ENCODE data around the gene LGALS7. TPM values are rescaled to one million over a fixed set of nuclear protein-coding genes. Genes with fewer than 3 reads are reported as not detected.
A peak's percentile ranks its signal among the peaks of the same experiment; 100 is the strongest.

Gene LGALS7
- total RNA-seq, 1 experiment from 2014 or later = not detected

DNA sequence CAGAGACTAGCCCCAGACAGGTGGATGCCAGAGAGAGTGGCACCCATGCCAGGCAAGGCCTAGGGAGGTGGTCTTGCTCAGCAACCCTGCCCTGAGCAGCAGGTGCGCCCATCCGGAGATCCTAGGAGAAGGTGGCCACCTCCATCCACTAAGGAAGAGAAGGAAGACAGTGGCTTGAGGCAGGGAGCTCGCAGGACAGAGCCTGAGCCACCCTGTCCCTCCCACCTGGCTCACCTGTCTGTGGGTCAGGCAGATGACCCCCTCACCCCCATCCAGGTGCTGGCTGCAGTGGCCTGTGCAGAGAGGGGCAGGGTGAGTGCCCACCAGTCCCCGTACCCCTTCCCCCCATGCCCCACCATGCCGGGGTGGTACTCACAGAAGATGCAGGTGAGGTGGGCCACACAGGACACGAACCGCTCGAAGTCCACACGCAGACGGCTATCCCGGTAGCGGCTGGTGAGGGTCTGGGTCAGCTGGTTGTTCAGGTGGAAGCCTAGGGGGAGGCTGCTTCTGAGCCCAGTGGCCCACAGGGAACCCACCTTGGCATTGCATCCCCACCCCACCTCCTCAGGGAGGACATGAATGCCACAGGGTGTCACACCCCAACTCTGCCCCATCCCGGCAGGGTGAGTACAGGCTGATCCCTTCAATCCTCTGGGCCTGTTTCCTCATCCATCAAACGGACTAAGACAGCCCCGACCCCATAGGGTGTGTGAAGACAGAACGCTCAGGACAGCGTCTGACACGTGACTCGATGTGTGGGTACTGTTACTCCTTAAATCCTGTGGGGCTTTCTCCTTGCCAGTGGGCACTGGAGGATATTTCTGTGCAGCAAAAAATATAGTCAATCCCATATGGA is 42.4 kb downstream of the LGALS7 start:
- intact Hi-C loops (cut with micrococcal nuclease; ENCODE audit: unreplicated experiment) = loop anchor here (10.0 kb wide), 1 partner anchor 186 kb away; no protein-coding TSS in a partner anchor

DNA sequence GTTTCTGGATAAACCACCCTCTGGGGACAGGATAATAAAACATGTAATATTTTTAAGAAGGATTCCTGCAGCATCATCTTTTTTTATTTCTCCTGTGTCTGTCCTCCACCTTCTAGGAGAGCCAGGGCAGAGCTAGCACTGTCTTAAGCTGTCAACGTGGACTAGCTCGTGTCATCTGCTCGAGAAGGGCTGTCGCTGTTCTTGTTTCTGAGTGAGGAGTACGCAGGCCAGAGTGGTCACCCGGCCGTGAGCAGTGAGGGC is 42.9 kb downstream of the LGALS7 start:
- Histone ChIP-seq H3K9me3 (no peaks in the 10 kb centered on the region), H3K27me3 (replicated peaks; ENCODE audit: control insufficient read depth, insufficient read depth, low read length) (no peaks in the 10 kb centered on the region), H3K36me3 (ENCODE audit: control insufficient read depth, insufficient read depth, low read length) (peaks cover 9% of the 10 kb centered on the region), H3K4me1 (peaks cover 13% of the 10 kb centered on the region; the same call in 1 of the 2 replicates), H3K4me3 (ENCODE audit: low read depth, low read length) (no peak overlapping the region)
- CTCF ChIA-PET = interaction anchor here (0.6 to 1.3 kb wide), 2 partner anchors 119 to 200 kb away, joined by 3 to 7 read pairs; partner anchors contain the start of genes MRPS12 and SARS2
- Mint-ChIP-seq H3K4me3 (ENCODE audit: unreplicated experiment) (no peak overlapping the region), H3K27ac (ENCODE audit: unreplicated experiment) (peak overlapping the region; percentile 53), H3K9me3 (ENCODE audit: unreplicated experiment) (no peaks in the 10 kb centered on the region), H3K4me1 (ENCODE audit: low read depth, unreplicated experiment) (peaks cover 34% of the 10 kb centered on the region), H3K27me3 (ENCODE audit: insufficient read depth, unreplicated experiment) (no peaks in the 10 kb centered on the region), H3K36me3 (ENCODE audit: insufficient read depth, unreplicated experiment) (peaks cover 100% of the 10 kb centered on the region)
- POLR2A ChIA-PET = no interaction called here
- BruUV-seq (replicated peaks) = no TSS peak
- TF ChIP-seq, protein P1, sequence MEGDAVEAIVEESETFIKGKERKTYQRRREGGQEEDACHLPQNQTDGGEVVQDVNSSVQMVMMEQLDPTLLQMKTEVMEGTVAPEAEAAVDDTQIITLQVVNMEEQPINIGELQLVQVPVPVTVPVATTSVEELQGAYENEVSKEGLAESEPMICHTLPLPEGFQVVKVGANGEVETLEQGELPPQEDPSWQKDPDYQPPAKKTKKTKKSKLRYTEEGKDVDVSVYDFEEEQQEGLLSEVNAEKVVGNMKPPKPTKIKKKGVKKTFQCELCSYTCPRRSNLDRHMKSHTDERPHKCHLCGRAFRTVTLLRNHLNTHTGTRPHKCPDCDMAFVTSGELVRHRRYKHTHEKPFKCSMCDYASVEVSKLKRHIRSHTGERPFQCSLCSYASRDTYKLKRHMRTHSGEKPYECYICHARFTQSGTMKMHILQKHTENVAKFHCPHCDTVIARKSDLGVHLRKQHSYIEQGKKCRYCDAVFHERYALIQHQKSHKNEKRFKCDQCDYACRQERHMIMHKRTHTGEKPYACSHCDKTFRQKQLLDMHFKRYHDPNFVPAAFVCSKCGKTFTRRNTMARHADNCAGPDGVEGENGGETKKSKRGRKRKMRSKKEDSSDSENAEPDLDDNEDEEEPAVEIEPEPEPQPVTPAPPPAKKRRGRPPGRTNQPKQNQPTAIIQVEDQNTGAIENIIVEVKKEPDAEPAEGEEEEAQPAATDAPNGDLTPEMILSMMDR (IDR thresholded peaks at IDR 0.05; ENCODE audit: insufficient read depth in 1 of 2, low read depth in 1 of 2, low read length in 1 of 2, severe bottlenecking in 1 of 2, unreplicated experiment in 1 of 2) = no peak
- no peak for DNase-seq
- intact Hi-C loops (cut with micrococcal nuclease; ENCODE audit: unreplicated experiment) = loop anchor here (10.0 kb wide), 1 partner anchor 186 kb away; no protein-coding TSS in a partner anchor

More for the DNA sequence above, 42.4 kb downstream of the LGALS7 start:
- no peak overlapping the region for H3K4me3 ChIP-seq (ENCODE audit: low read depth, low read length)
- H3K9me3 ChIP-seq = no peaks in the 10 kb centered on the region
- peaks cover 9% of the 10 kb centered on the region for H3K36me3 ChIP-seq (ENCODE audit: control insufficient read depth, insufficient read depth, low read length)
- H3K27me3 Mint-ChIP-seq (ENCODE audit: insufficient read depth, unreplicated experiment) = no peaks in the 10 kb centered on the region
- DNase-seq = no peak
- H3K9me3 Mint-ChIP-seq (ENCODE audit: unreplicated experiment) = no peaks in the 10 kb centered on the region
- no peak overlapping the region for H3K4me3 Mint-ChIP-seq (ENCODE audit: unreplicated experiment)
- H3K27ac Mint-ChIP-seq (ENCODE audit: unreplicated experiment) = peak overlapping the region; percentile 53
- ChIA-PET CTCF (interaction anchor here (1.3 kb wide), 1 partner anchor 200 kb away, joined by 7 read pairs; the partner anchor contains the start of genes MRPS12 and SARS2), POLR2A (no interaction called here)
- TF ChIP-seq, protein P1 (IDR thresholded peaks at IDR 0.05; ENCODE audit: insufficient read depth in 1 of 2, low read depth in 1 of 2, low read length in 1 of 2, severe bottlenecking in 1 of 2, unreplicated experiment in 1 of 2) = no peak
- H3K27me3 ChIP-seq (replicated peaks; ENCODE audit: control insufficient read depth, insufficient read depth, low read length) = no peaks in the 10 kb centered on the region
- peaks cover 100% of the 10 kb centered on the region for H3K36me3 Mint-ChIP-seq (ENCODE audit: insufficient read depth, unreplicated experiment)
- no TSS peak for BruUV-seq (replicated peaks)
- H3K4me1 ChIP-seq = peaks cover 13% of the 10 kb centered on the region; the same call in 1 of the 2 replicates
- peaks cover 34% of the 10 kb centered on the region for H3K4me1 Mint-ChIP-seq (ENCODE audit: low read depth, unreplicated experiment)

- no peaks in the 10 kb centered on the region for H3K9me3 ChIP-seq
- no peaks in the 10 kb centered on the region for H3K27me3 ChIP-seq (replicated peaks; ENCODE audit: control insufficient read depth, insufficient read depth, low read length)
- H3K36me3 Mint-ChIP-seq (ENCODE audit: insufficient read depth, unreplicated experiment) = peaks cover 100% of the 10 kb centered on the region
- H3K27me3 Mint-ChIP-seq (ENCODE audit: insufficient read depth, unreplicated experiment) = no peaks in the 10 kb centered on the region
- peaks cover 7% of the 10 kb centered on the region; the same call in 1 of the 2 replicates for H3K4me1 ChIP-seq
- POLR2A ChIA-PET = no interaction called here
- no peak overlapping the region for H3K4me3 ChIP-seq (ENCODE audit: low read depth, low read length)
- CTCF ChIA-PET = interaction anchor here (0.6 to 1.3 kb wide), 2 partner anchors 119 to 201 kb away, joined by 3 to 7 read pairs; partner anchors contain the start of genes MRPS12 and SARS2
- H3K4me3 Mint-ChIP-seq (ENCODE audit: unreplicated experiment) = peak overlapping the region; percentile 29
- TSS peak; percentile 76 for BruUV-seq (replicated peaks)
- peak overlapping the region; percentile 53 for H3K27ac Mint-ChIP-seq (ENCODE audit: unreplicated experiment)
- H3K4me1 Mint-ChIP-seq (ENCODE audit: low read depth, unreplicated experiment) = peaks cover 29% of the 10 kb centered on the region
- intact Hi-C loops (cut with micrococcal nuclease; ENCODE audit: unreplicated experiment) = loop anchor here (10.0 kb wide), 1 partner anchor 185 kb away; no protein-coding TSS in a partner anchor
- no peaks in the 10 kb centered on the region for H3K9me3 Mint-ChIP-seq (ENCODE audit: unreplicated experiment)
- peak; percentile 87 to 92 for DNase-seq
- H3K36me3 ChIP-seq (ENCODE audit: control insufficient read depth, insufficient read depth, low read length) = peaks cover 9% of the 10 kb centered on the region
- TF ChIP-seq, protein P1 (IDR thresholded peaks at IDR 0.05; ENCODE audit: insufficient read depth in 1 of 2, low read depth in 1 of 2, low read length in 1 of 2, severe bottlenecking in 1 of 2, unreplicated experiment in 1 of 2) = peak; percentile 94 to 95
These were observed 43.5 kb downstream of the LGALS7 start for GRCh38 chr19:38729653-38730469.
